Hepatocyte (in vitro differentiated cells): ENCODE data around the gene TMC6. TPM values are rescaled to one million over a fixed set of nuclear protein-coding genes. Genes with fewer than 3 reads are reported as not detected.

ENCODE experiments used
- DNase-seq: peaks from one replicate; pipeline ENCODE4 v3.0.0-alpha.2; 2016; ENCODE audit warnings: low spot score
- H2AFZ ChIP-seq: fragments of 200-600 bp; sonication (generic); 2 replicates; pipeline ENCODE4 v1.6.0; 2016; ENCODE audit warnings: antibody characterized with exemption, mild to moderate bottlenecking
- H3K27ac ChIP-seq: fragments of 200-600 bp; sonication (generic); 2 replicates; pipeline ENCODE4 v1.5.1; 2016; ENCODE audit warnings: mild to moderate bottlenecking
- H3K27me3 ChIP-seq: fragments of 200-600 bp; sonication (generic); 2 replicates; pipeline ENCODE4 v1.6.1; 2016
- H3K36me3 ChIP-seq: fragments of 200-600 bp; sonication (generic); replicated peaks from 2 replicates; pipeline ENCODE4 v1.5.1; 2016; ENCODE audit warnings: low read depth; ENCODE audit not compliant: insufficient read depth
- H3K4me1 ChIP-seq: fragments of 200-600 bp; sonication (generic); 2 replicates; pipeline ENCODE4 v1.5.1; 2016; ENCODE audit warnings: mild to moderate bottlenecking, moderate library complexity; ENCODE audit not compliant: insufficient read depth
- H3K4me2 ChIP-seq: fragments of 200-600 bp; sonication (generic); 2 replicates; pipeline ENCODE4 v1.6.0; 2016
- H3K4me3 ChIP-seq: fragments of 200-600 bp; sonication (generic); 2 replicates; pipeline ENCODE4 v1.5.1; 2016; ENCODE audit warnings: mild to moderate bottlenecking
- H3K79me2 ChIP-seq: fragments of 200-600 bp; sonication (generic); 2 replicates; pipeline ENCODE4 v1.6.0; 2017; ENCODE audit warnings: mild to moderate bottlenecking
- H3K9me2 ChIP-seq: fragments of 200-600 bp; sonication (generic); replicated peaks from 2 replicates; pipeline ENCODE4 v1.6.0; 2017; ENCODE audit warnings: mild to moderate bottlenecking; ENCODE audit not compliant: insufficient read depth
- H3K9me3 ChIP-seq: fragments of 200-600 bp; sonication (generic); 2 replicates; pipeline ENCODE4 v1.5.1; 2016; ENCODE audit warnings: low read depth, mild to moderate bottlenecking
- H4K20me1 ChIP-seq: fragments of 200-600 bp; sonication (generic); 2 replicates; pipeline ENCODE4 v1.6.0; 2016; ENCODE audit warnings: mild to moderate bottlenecking; ENCODE audit not compliant: insufficient read depth, poor library complexity, severe bottlenecking
- CTCF ChIP-seq: fragments of 200-600 bp; sonication (generic); IDR thresholded peaks from 2 replicates; pipeline ENCODE4 v1.5.1; 2016; ENCODE audit warnings: antibody characterized with exemption, mild to moderate bottlenecking; ENCODE audit not compliant: poor library complexity
- EZH2 ChIP-seq: fragments of 200-600 bp; sonication (generic); IDR thresholded peaks from 2 replicates; pipeline ENCODE4 v1.6.1; 2016; ENCODE audit warnings: antibody characterized with exemption, mild to moderate bottlenecking, borderline replicate concordance
- EZH2phosphoT487 ChIP-seq: fragments of 200-600 bp; sonication (generic); IDR thresholded peaks from one replicate; pipeline ENCODE4 v1.6.1; 2018; ENCODE audit warnings: antibody characterized with exemption, mild to moderate bottlenecking, low read depth, moderate library complexity; ENCODE audit not compliant: unreplicated experiment, severe bottlenecking
- WGBS: methylation state at CpG from one replicate; pipeline ENCODE4 v1.1.6; 2016; ENCODE audit warnings: low lambda C conversion rate; ENCODE audit errors: missing lambda C conversion rate; 5-methylcytosine and 5-hydroxymethylcytosine counted together
- polyA plus RNA-seq: library from polyadenylated mRNA; unstranded; fragments of >200 nt; fragmentation: Nextera tagmentation; extraction: Ambion mirVana; gene quantifications from 2 replicates; pipeline ENCODE4 v1.2.1, GENCODE V29; 2016
- total RNA-seq: library from RNA; depleted of rRNA; stranded (reverse); fragments of >200 nt; gene quantifications from 2 replicates; pipeline ENCODE4 v1.2.3, GENCODE V29; 2014

Gene TMC6
- total and polyA plus RNA-seq, 2 experiments from 2014 or later, result 26.7 to 57.9 TPM

GRCh38 chr17:78111727-78112517, 16.6 kb downstream of the TMC6 start:
- TF ChIP-seq CTCF (no peak), EZH2 (no peak), EZH2phosphoT487 (no peak)
- no peak overlapping the region for H2AFZ ChIP-seq
- 95% methylated on average over 26 of the region's 28 CpGs for WGBS
- no peaks in the 10 kb centered on the region for H3K36me3 ChIP-seq
- H3K4me2 ChIP-seq, result no peak overlapping the region
- no peaks in the 10 kb centered on the region for H3K9me3 ChIP-seq
- H4K20me1 ChIP-seq, result no peaks in the 10 kb centered on the region
- no peaks in the 10 kb centered on the region for H3K9me2 ChIP-seq
- H3K4me1 ChIP-seq, result no peaks in the 10 kb centered on the region
- H3K27ac ChIP-seq, result no peak overlapping the region
- H3K4me3 ChIP-seq, result no peak overlapping the region
- DNase-seq, result no peak
- H3K79me2 ChIP-seq, result no peaks in the 10 kb centered on the region
- no peaks in the 10 kb centered on the region for H3K27me3 ChIP-seq

GRCh38 chr17:78111016-78111726, 17.4 kb downstream of the TMC6 start:
- no peak for DNase-seq
- H3K27me3 ChIP-seq, result no peaks in the 10 kb centered on the region
- H4K20me1 ChIP-seq, result no peaks in the 10 kb centered on the region
- WGBS, result 91% methylated on average over 19 of the region's 19 CpGs
- TF ChIP-seq EZH2 (no peak), CTCF (no peak), EZH2phosphoT487 (no peak)
- H3K4me1 ChIP-seq, result peaks cover 4% of the 10 kb centered on the region
- no peak overlapping the region for H3K27ac ChIP-seq
- H3K4me2 ChIP-seq, result no peak overlapping the region
- no peaks in the 10 kb centered on the region for H3K9me3 ChIP-seq
- H2AFZ ChIP-seq, result no peak overlapping the region
- no peaks in the 10 kb centered on the region for H3K79me2 ChIP-seq
- H3K4me3 ChIP-seq, result no peak overlapping the region
- no peaks in the 10 kb centered on the region for H3K9me2 ChIP-seq
- H3K36me3 ChIP-seq, result no peaks in the 10 kb centered on the region

GRCh38 chr17:78110363-78111015, 18.1 kb downstream of the TMC6 start:
- H3K36me3 ChIP-seq, result no peaks in the 10 kb centered on the region
- WGBS, result 92% methylated on average over 22 of the region's 22 CpGs

More at GRCh38 chr17:78110363-78111015, 18.1 kb downstream of the TMC6 start:
- Histone ChIP-seq H3K79me2 (no peaks in the 10 kb centered on the region), H3K4me2 (no peak overlapping the region), H3K27me3 (no peaks in the 10 kb centered on the region), H3K27ac (no peak overlapping the region), H3K4me3 (no peak overlapping the region), H2AFZ (no peak overlapping the region), H3K9me2 (no peaks in the 10 kb centered on the region), H3K9me3 (no peaks in the 10 kb centered on the region), H4K20me1 (no peaks in the 10 kb centered on the region), H3K4me1 (peaks cover 10% of the 10 kb centered on the region)
- no peak for DNase-seq
- TF ChIP-seq CTCF, result no peak
- no peak for TF ChIP-seq EZH2
- no peak for TF ChIP-seq EZH2phosphoT487
